GM21528 (cell line): Measurements from ENCODE around the gene APOBEC4.

Source experiments
- ATAC-seq: cut with Tn5 transposase; IDR thresholded peaks from one replicate; pipeline ENCODE4 v1.9.1; 2021; ENCODE audit warnings: mild to moderate bottlenecking, moderate library complexity; ENCODE audit not compliant: unreplicated experiment, low FRiP score

Gene APOBEC4

GRCh38 chr1:183607322-183607980 lies 45.7 kb downstream of the APOBEC4 start:
- peak; percentile 47 for ATAC-seq

DNA sequence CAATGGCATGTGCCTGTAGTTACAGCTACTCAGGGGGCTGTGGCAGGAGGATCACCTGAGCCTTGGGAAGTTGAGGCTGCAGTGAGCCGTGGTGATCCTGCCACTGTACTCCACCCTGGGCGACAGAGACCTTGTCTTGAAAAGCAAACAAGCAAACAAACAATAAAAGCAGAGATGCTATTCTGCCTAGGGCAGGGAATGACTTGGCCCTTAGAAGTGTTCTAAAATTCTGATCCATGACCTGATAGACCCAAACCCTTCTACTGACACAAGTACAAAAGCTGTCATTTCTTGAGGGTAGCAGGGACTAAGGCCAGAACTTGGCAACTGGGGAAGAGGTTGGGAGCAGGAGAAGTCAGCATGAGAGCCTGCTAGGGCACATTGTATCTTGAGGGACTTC lies 47.2 kb downstream of the APOBEC4 start:
- no peak for ATAC-seq

GRCh38 chr1:183604815-183605214 lies 48.3 kb downstream of the APOBEC4 start:
- no peak for ATAC-seq

DNA sequence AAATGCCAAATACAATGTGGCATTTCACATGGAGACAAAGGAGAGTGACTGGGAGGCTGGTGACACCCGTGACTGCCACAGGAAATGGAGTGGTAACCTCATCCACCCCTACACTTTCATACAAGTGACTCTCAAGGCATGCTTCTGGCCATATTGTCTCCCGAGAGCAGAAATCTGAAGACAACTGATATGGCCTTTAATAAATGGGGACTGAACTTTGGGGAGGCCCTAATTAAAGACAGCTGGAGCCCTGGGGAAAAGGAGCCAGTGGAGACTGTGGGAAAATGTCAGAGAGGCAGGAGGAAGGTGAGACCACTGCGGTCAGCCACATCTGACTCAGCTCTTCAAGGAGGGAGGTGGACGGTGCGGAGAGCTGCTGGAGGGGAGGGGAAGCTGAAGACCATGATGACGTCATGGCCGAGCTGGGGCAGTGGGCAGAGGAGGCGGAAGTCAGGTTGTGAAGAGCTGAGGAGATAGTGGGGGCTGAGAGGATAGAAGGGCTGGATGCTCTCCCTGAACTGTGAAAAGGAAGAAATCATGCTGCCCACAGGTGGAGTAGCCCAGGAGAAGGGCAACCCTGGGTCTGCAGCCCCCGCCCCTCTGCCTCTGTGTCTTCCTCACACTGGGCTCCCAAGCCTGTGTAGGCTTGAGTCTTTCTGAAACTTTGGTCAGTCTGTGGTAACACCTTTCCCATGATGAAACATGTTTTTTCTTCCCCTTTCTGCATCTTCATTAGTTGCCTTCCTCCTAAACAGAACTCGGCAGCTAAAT lies 48.9 kb downstream of the APOBEC4 start:
- no peak for ATAC-seq

DNA sequence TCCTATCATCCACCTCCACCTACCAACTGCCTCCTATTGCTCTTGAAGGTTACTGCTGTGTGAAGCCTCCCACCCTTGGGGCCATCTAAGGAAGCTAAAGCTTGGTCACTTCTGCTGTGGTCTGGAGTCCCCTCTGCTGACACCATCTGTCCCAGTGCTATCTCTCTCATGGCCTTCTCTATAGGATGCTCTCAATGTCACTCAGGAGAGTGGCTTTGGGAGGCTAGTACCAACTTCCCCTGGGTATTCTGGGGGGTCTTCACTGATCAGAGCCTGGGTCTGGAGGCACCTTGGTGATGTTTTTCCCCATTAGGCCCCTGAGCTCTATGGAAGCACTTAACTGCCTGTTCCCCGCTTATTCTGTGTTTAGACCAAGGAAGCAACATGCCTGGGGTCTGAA lies 50.6 kb downstream of the APOBEC4 start:
- ATAC-seq: no peak

GRCh38 chr1:183600634-183601033 lies 52.5 kb downstream of the APOBEC4 start:
- ATAC-seq: no peak

DNA sequence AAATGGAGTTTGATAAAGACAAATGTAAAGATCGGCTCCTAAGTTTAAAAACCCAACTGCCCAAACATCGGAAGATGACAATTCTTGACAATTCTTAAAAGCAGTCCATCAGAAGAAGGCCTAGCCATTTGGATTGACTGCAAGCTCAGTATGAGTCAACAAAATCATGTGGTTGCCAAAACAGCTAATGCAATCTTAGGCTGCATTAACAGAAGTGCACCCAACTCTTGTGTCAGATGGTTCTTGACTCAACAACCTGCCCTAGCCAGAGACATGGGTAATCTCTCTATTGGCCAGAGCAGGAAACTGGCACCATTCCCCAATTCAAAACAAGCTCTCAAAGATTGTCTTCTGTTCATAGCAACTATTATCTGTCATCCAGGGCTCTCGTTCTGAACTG lies 53.0 kb downstream of the APOBEC4 start:
- ATAC-seq: no peak

GRCh38 chr1:183598386-183598785 lies 54.7 kb downstream of the APOBEC4 start:
- peak; percentile 72 for ATAC-seq

DNA sequence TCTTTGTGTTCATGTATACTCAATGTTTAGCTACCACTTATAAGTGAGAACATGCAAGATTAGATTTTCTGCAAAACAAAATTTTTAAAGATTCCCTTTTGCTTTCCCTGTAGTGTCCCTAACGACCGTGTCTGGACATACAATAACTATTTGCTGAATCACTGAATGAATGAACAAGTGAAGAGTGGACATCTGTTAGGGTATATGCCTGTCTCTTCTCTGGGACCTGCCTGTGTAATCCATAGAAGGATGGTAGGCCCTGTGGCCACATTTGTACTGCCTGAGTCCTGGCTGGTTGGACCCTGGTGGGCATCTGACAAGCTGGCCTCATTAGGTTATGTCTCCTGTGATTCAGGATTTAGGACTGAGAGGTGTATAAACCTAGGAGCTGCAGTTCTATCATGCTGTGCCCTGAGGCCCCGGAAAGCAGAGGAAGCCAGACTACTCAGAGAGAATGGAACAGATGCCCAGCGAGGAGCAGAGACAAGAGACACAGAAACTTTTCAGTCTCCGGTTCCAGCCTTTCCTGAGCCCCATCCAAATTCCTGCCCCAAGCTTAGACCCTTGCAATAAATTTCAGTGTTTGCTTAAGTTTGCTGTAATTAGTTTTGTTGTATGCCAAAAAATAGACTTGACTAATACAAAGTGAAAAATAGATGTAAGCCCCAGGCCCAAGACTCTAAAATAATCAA lies 55.3 kb downstream of the APOBEC4 start:
- no peak for ATAC-seq

DNA sequence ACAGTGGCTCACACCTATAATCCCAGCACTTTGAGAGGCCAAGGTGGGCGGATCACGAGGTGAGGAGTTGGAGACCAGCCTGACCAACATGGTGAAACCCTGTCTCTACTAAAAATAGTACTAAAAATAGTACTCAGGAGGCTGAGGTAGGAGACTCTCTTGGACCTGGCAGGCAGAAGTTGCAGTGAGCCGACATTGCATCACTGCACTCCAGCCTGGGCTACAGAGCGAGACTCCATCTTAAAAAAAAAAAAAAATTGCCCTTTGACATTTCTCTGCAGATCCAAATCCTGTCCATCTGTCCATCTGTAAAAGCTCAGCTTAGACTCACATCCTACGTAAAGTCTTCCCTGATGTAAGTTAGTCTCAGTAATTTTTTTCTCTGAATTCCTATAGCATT lies 56.6 kb downstream of the APOBEC4 start:
- ATAC-seq: no peak
